Dermis microvascular lymphatic vessel endothelial cell (primary cell): ENCODE data around the gene HEXD. TPM values are rescaled to one million over a fixed set of nuclear protein-coding genes. Genes with fewer than 3 reads are reported as not detected.
"Not testable (repeated sequence)": the region's sequence is repeated elsewhere in the genome, so short reads cannot be mapped to it uniquely, and the experiment has no call there.

Experiments
- DNase-seq, 2 donors: peaks; one replicate each; pipeline versions ENCODE4 v3.0.0 to v3.0.0-alpha.2; 2010; ENCODE audit warnings: low read depth in 2 of 2
- total RNA-seq: library from RNA; depleted of rRNA; stranded (reverse); fragments of >200 nt; gene quantifications from 2 replicates; pipeline ENCODE4 v1.2.1, GENCODE V29; 2014

The HEXD gene
- total RNA-seq, 1 donor from 2014 or later: 6.8 TPM

GRCh38 chr17:82440469-82440981 lies 22.4 kb downstream of the HEXD start:
- no peak for DNase-seq

GRCh38 chr17:82440991-82441627 lies 23.0 kb downstream of the HEXD start:
- no peak for DNase-seq

- DNase-seq: no peak
These were observed 23.7 kb downstream of the HEXD start for GRCh38 chr17:82441691-82442487.

- DNase-seq: no peak
These were observed 24.7 kb downstream of the HEXD start for GRCh38 chr17:82442643-82443464.

- no peak for DNase-seq
These were observed 25.5 kb downstream of the HEXD start for GRCh38 chr17:82443465-82444283.

- DNase-seq: no peak
These were observed 26.2 kb downstream of the HEXD start for GRCh38 chr17:82444284-82444893.

GRCh38 chr17:82444941-82445521 lies 26.9 kb downstream of the HEXD start:
- peak in 1 of 2 donors; percentile 26 for DNase-seq

- no peak for DNase-seq
These were observed 27.4 kb downstream of the HEXD start for GRCh38 chr17:82445542-82445941.

GRCh38 chr17:82446124-82446523 lies 28.0 kb downstream of the HEXD start:
- no peak for DNase-seq

GRCh38 chr17:82446649-82447048 lies 28.5 kb downstream of the HEXD start:
- no peak for DNase-seq

GRCh38 chr17:82447876-82448275 lies 29.7 kb downstream of the HEXD start:
- DNase-seq: no peak

- DNase-seq: no peak
These were observed 31.2 kb downstream of the HEXD start for GRCh38 chr17:82449131-82449882.

- no peak for DNase-seq
These were observed 31.8 kb downstream of the HEXD start for GRCh38 chr17:82449883-82450356.

GRCh38 chr17:82450357-82451106 lies 32.4 kb downstream of the HEXD start, which contains the start of gene CYBC1:
CYBC1 (minus strand) TSS chr17:82450752; CDS start chr17:82449254, 1,498 bp downstream.
- peak; percentile 56 to 90 for DNase-seq

- no peak for DNase-seq
These were observed 34.0 kb downstream of the HEXD start for GRCh38 chr17:82452162-82452561.

GRCh38 chr17:82453151-82453550 lies 35.0 kb downstream of the HEXD start:
- DNase-seq: not testable (repeated sequence)

GRCh38 chr17:82453706-82454105 lies 35.6 kb downstream of the HEXD start:
- not testable (repeated sequence) for DNase-seq
